Measurements from ENCODE around the gene MBP. TPM values are rescaled to one million over a fixed set of nuclear protein-coding genes. Genes with fewer than 3 reads are reported as not detected.

The MBP gene
- total RNA-seq, 1 experiment from 2014 or later, result 88.8 TPM

- no peak for ATAC-seq
- ChIA-PET POLR2A (no interaction called here), CTCF (no interaction called here)
- intact Hi-C loops (cut with micrococcal nuclease; ENCODE audit: unreplicated experiment) (no loop called here), in situ Hi-C loops (cut with HindIII; ENCODE audit: low pct_unique_long_range_greater_than_20kb, low sequenced_read_pairs) (no loop called here)
- no peaks in the 10 kb centered on the region for H3K36me3 ChIP-seq (ENCODE audit: control insufficient read depth, insufficient read depth, low read length)
- H3K4me1 ChIP-seq (ENCODE audit: control insufficient read depth, insufficient read depth, low read length), result no peaks in the 10 kb centered on the region
- H3K27me3 ChIP-seq (ENCODE audit: control insufficient read depth, insufficient read depth, low read length), result no peaks in the 10 kb centered on the region
- no TSS peak for BruUV-seq (replicated peaks)
- no peaks in the 10 kb centered on the region for H3K9me3 ChIP-seq (ENCODE audit: control insufficient read depth, insufficient read depth, low read depth, low read length)
- no peak for DNase-seq (ENCODE audit: low read depth, low spot score)
- no peak overlapping the region for H3K27ac ChIP-seq (ENCODE audit: low read length)
- no peak for TF ChIP-seq TCF7L2 (IDR thresholded peaks at IDR 0.05; ENCODE audit: low read depth, low read length)
- TF ChIP-seq POLR2AphosphoS5 (IDR thresholded peaks at IDR 0.05; ENCODE audit: low read depth, low read length), result no peak
- no peak for TF ChIP-seq SIN3A (IDR thresholded peaks at IDR 0.05; ENCODE audit: borderline replicate concordance, insufficient read depth, low read depth, low read length)
- no peak for TF ChIP-seq CTCF (IDR thresholded peaks at IDR 0.05)
- no peak for TF ChIP-seq REST (IDR thresholded peaks at IDR 0.05; ENCODE audit: insufficient read depth in 1 of 2, low read depth in 2 of 2, low read length in 1 of 2)
- H3K4me3 ChIP-seq (ENCODE audit: low read depth in 2 of 2, low read length in 2 of 2), result no peak overlapping the region
Measured at GRCh38 chr18:76977108-76977621, 155.4 kb downstream of the MBP start.

- CTCF ChIA-PET, result interaction anchor here (1.1 kb wide), 1 partner anchor 53 kb away, joined by 3 read pairs; no protein-coding TSS in a partner anchor
- POLR2A ChIA-PET, result no interaction called here
- Histone ChIP-seq H3K27me3 (ENCODE audit: control insufficient read depth, insufficient read depth, low read length) (no peaks in the 10 kb centered on the region), H3K9me3 (ENCODE audit: control insufficient read depth, insufficient read depth, low read depth, low read length) (no peaks in the 10 kb centered on the region), H3K4me3 (ENCODE audit: low read depth in 2 of 2, low read length in 2 of 2) (no peak overlapping the region), H3K27ac (ENCODE audit: low read length) (no peak overlapping the region), H3K36me3 (ENCODE audit: control insufficient read depth, insufficient read depth, low read length) (no peaks in the 10 kb centered on the region), H3K4me1 (ENCODE audit: control insufficient read depth, insufficient read depth, low read length) (no peaks in the 10 kb centered on the region)
- TF ChIP-seq TCF7L2 (IDR thresholded peaks at IDR 0.05; ENCODE audit: low read depth, low read length) (no peak), POLR2AphosphoS5 (IDR thresholded peaks at IDR 0.05; ENCODE audit: low read depth, low read length) (no peak), REST (IDR thresholded peaks at IDR 0.05; ENCODE audit: insufficient read depth in 1 of 2, low read depth in 2 of 2, low read length in 1 of 2) (no peak), CTCF (IDR thresholded peaks at IDR 0.05) (no peak), SIN3A (IDR thresholded peaks at IDR 0.05; ENCODE audit: borderline replicate concordance, insufficient read depth, low read depth, low read length) (no peak)
- DNase-seq (ENCODE audit: low read depth, low spot score), result no peak
- in situ Hi-C loops (cut with HindIII; ENCODE audit: low pct_unique_long_range_greater_than_20kb, low sequenced_read_pairs), result no loop called here
- ATAC-seq, result no peak
- no TSS peak for BruUV-seq (replicated peaks)
- intact Hi-C loops (cut with micrococcal nuclease; ENCODE audit: unreplicated experiment), result no loop called here
Measured at GRCh38 chr18:76975577-76976110, 156.9 kb downstream of the MBP start.
